Vagina (tissue), 2 donors: Measurements from ENCODE around the gene CYP1B1. TPM values are rescaled to one million over a fixed set of nuclear protein-coding genes. Genes with fewer than 3 reads are reported as not detected.

Source experiments
- DNase-seq, 2 donors: peaks; one replicate each; pipeline ENCODE4 v3.0.0-alpha.2; 2017; ENCODE audit errors: extremely low spot score in 2 of 2
- H3K27ac ChIP-seq: fragments of 200-600 bp; sonication (generic); one replicate; pipeline ENCODE4 v1.5.1; 2019
- H3K27me3 ChIP-seq: fragments of 200-600 bp; sonication (generic); one replicate; pipeline ENCODE4 v1.5.1; 2019
- H3K36me3 ChIP-seq, 2 donors: fragments of 200-600 bp; sonication (generic); one replicate each; pipeline ENCODE4 v1.5.1; 2017 to 2019
- H3K4me1 ChIP-seq: fragments of 200-600 bp; sonication (generic); one replicate; pipeline ENCODE4 v1.5.1; 2019
- H3K4me3 ChIP-seq, 2 donors: fragments of 200-600 bp; sonication (generic); 1 replicate in 1 of 2; 2 replicates in 1 of 2; pipeline ENCODE4 v1.5.1; 2016 to 2019
- H3K9me3 ChIP-seq: fragments of 200-600 bp; sonication (generic); one replicate; pipeline ENCODE4 v1.5.1; 2019
- CTCF ChIP-seq, 3 experiments: fragments of 450-650 bp in 2 of 3; fragments of 200-600 bp in 1 of 3; sonication (generic) in 1 of 3; IDR thresholded peaks; one replicate each; pipeline ENCODE4 v1.5.1; 2017 to 2019; ENCODE audit warnings: antibody characterized with exemption in 3 of 3, mild to moderate bottlenecking in 2 of 3, moderate library complexity in 2 of 3
- POLR2A ChIP-seq, 2 donors: fragments of 450-650 bp; IDR thresholded peaks; one replicate each; pipeline ENCODE4 v1.6.1; 2017; ENCODE audit warnings: antibody characterized with exemption in 2 of 2, mild to moderate bottlenecking in 2 of 2, moderate library complexity in 2 of 2
- POLR2AphosphoS5 ChIP-seq, 2 donors: sonication (generic); formaldehyde crosslinking; IDR thresholded peaks; one replicate each; pipeline ENCODE4 v1.9.0; 2017; ENCODE audit warnings: antibody characterized with exemption in 2 of 2, mild to moderate bottlenecking in 2 of 2, low read depth in 1 of 2; ENCODE audit not compliant: insufficient read depth in 1 of 2
- intact Hi-C: fragments of 100-400 bp; cut with DNase I; formaldehyde crosslinking; loops from one replicate; pipeline ENCODE4 v1.15.1; 2023
- total RNA-seq: library from RNA; depleted of rRNA; stranded (reverse); fragments of >200 nt; gene quantifications from one replicate; pipeline ENCODE4 v1.2.3, GENCODE V29; 2016

Gene CYP1B1
- total RNA-seq, 1 donor from 2014 or later = 88.9 TPM

- Histone ChIP-seq H3K27ac (peak overlapping the region; percentile 4), H3K4me3 (no peak overlapping the region), H3K4me1 (peaks cover 16% of the 10 kb centered on the region), H3K27me3 (no peaks in the 10 kb centered on the region), H3K36me3 (no peaks in the 10 kb centered on the region), H3K9me3 (no peaks in the 10 kb centered on the region)
- DNase-seq = no peak
- intact Hi-C loops = no loop called here
- no peak for TF ChIP-seq CTCF (IDR thresholded peaks at IDR 0.05)
- TF ChIP-seq POLR2A (IDR thresholded peaks at IDR 0.05) = no peak
- TF ChIP-seq POLR2AphosphoS5 (IDR thresholded peaks at IDR 0.05; ENCODE audit: insufficient read depth in 1 of 2, low read depth in 1 of 2) = no peak
Measured at GRCh38 chr2:38039121-38039910, 36.6 kb downstream of the CYP1B1 start.

- Histone ChIP-seq H3K9me3 (no peaks in the 10 kb centered on the region), H3K27me3 (no peaks in the 10 kb centered on the region), H3K4me3 (peak overlapping the region; percentile 28 to 37), H3K27ac (peak overlapping the region; percentile 86), H3K4me1 (peaks cover 16% of the 10 kb centered on the region), H3K36me3 (no peaks in the 10 kb centered on the region)
- no peak for DNase-seq
- no peak for TF ChIP-seq POLR2AphosphoS5 (IDR thresholded peaks at IDR 0.05; ENCODE audit: insufficient read depth in 1 of 2, low read depth in 1 of 2)
- TF ChIP-seq POLR2A (IDR thresholded peaks at IDR 0.05) = no peak
- no peak for TF ChIP-seq CTCF (IDR thresholded peaks at IDR 0.05)
- intact Hi-C loops = no loop called here
Measured at GRCh38 chr2:38038682-38039081, 37.3 kb downstream of the CYP1B1 start.

GRCh38 chr2:38037757-38038621 lies 38.0 kb downstream of the CYP1B1 start:
- Histone ChIP-seq H3K4me1 (peaks cover 16% of the 10 kb centered on the region), H3K9me3 (no peaks in the 10 kb centered on the region), H3K4me3 (peak overlapping the region; percentile 28 to 37), H3K27me3 (no peaks in the 10 kb centered on the region), H3K36me3 (no peaks in the 10 kb centered on the region), H3K27ac (peak overlapping the region; percentile 86)
- no peak for DNase-seq
- peak in 1 of 3 experiments; percentile 10 for TF ChIP-seq CTCF (IDR thresholded peaks at IDR 0.05)
- peak in 1 of 2 donors; percentile 63 for TF ChIP-seq POLR2AphosphoS5 (IDR thresholded peaks at IDR 0.05; ENCODE audit: insufficient read depth in 1 of 2, low read depth in 1 of 2)
- no peak for TF ChIP-seq POLR2A (IDR thresholded peaks at IDR 0.05)
- intact Hi-C loops = no loop called here

GRCh38 chr2:38037325-38037724 lies 38.6 kb downstream of the CYP1B1 start:
- intact Hi-C loops = no loop called here
- no peaks in the 10 kb centered on the region for H3K36me3 ChIP-seq
- H3K27me3 ChIP-seq = no peaks in the 10 kb centered on the region
- DNase-seq = no peak
- no peak for TF ChIP-seq CTCF (IDR thresholded peaks at IDR 0.05)
- TF ChIP-seq POLR2AphosphoS5 (IDR thresholded peaks at IDR 0.05; ENCODE audit: insufficient read depth in 1 of 2, low read depth in 1 of 2) = no peak
- TF ChIP-seq POLR2A (IDR thresholded peaks at IDR 0.05) = no peak
- peak overlapping the region in 1 of 2 donors; percentile 37 for H3K4me3 ChIP-seq
- H3K9me3 ChIP-seq = no peaks in the 10 kb centered on the region
- H3K27ac ChIP-seq = peak overlapping the region; percentile 86
- peaks cover 16% of the 10 kb centered on the region for H3K4me1 ChIP-seq
